Measurements from ENCODE around the gene PABPN1L. TPM values are rescaled to one million over a fixed set of nuclear protein-coding genes. Genes with fewer than 3 reads are reported as not detected.

PABPN1L gene
- total and polyA plus RNA-seq, 7 donors = 0.15 TPM; not detected in 6

DNA sequence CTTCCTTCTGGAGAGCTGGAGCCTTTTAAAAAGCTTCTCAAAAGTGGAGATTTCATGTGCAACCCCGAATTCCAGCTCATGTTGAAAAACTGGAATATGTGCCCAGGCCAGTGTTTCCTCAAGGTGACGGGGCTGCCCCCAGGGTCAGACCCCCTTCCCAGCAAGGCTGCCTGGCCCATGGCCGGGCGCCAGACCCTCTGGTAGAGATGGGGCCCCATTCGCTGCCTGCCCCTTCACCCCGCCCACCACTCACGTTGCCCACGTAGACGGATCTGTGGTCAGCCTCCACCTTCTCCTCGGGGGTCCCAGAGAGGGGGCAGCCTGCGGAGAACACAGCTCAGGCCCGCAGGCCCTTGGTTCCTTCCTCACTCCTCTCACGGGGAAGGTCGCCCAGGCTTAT is 1.1 kb downstream of the PABPN1L start:
- H3K27ac ChIP-seq = no peak overlapping the region
- no peak overlapping the region for H3K4me3 ChIP-seq
- TF ChIP-seq, protein P1, sequence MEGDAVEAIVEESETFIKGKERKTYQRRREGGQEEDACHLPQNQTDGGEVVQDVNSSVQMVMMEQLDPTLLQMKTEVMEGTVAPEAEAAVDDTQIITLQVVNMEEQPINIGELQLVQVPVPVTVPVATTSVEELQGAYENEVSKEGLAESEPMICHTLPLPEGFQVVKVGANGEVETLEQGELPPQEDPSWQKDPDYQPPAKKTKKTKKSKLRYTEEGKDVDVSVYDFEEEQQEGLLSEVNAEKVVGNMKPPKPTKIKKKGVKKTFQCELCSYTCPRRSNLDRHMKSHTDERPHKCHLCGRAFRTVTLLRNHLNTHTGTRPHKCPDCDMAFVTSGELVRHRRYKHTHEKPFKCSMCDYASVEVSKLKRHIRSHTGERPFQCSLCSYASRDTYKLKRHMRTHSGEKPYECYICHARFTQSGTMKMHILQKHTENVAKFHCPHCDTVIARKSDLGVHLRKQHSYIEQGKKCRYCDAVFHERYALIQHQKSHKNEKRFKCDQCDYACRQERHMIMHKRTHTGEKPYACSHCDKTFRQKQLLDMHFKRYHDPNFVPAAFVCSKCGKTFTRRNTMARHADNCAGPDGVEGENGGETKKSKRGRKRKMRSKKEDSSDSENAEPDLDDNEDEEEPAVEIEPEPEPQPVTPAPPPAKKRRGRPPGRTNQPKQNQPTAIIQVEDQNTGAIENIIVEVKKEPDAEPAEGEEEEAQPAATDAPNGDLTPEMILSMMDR (IDR thresholded peaks at IDR 0.05) = no peak
- TF ChIP-seq POLR2AphosphoS5 (IDR thresholded peaks at IDR 0.05) (no peak), POLR2A (IDR thresholded peaks at IDR 0.05) (no peak), EP300 (IDR thresholded peaks at IDR 0.05) (no peak)
- no peak for DNase-seq
- intact Hi-C loops (cut with DNase I) = no loop called here
- peaks cover 0 to 13% (median 0%) of the 10 kb centered on the region in 3 donors for H3K27me3 ChIP-seq
- peaks cover 10 to 28% (median 18%) of the 10 kb centered on the region in 4 donors for H3K36me3 ChIP-seq
- 75 to 85% methylated on average over 14 of the region's 14 CpGs for WGBS, 2 donors
- H3K4me1 ChIP-seq = no peaks in the 10 kb centered on the region
- no peaks in the 10 kb centered on the region for H3K9me3 ChIP-seq

GRCh38 chr16:88864521-88864920 is 1.9 kb downstream of the PABPN1L start:
- WGBS, 2 donors = 78 to 86% methylated on average over 18 of the region's 18 CpGs
- no peaks in the 10 kb centered on the region for H3K4me1 ChIP-seq
- DNase-seq = no peak
- peaks cover 18 to 36% (median 25%) of the 10 kb centered on the region in 4 donors for H3K36me3 ChIP-seq
- intact Hi-C loops (cut with DNase I) = no loop called here
- H3K27me3 ChIP-seq = peaks cover 0 to 7% (median 0%) of the 10 kb centered on the region in 3 donors
- H3K9me3 ChIP-seq = no peaks in the 10 kb centered on the region
- H3K27ac ChIP-seq = no peak overlapping the region
- no peak for TF ChIP-seq EP300 (IDR thresholded peaks at IDR 0.05)
- no peak for TF ChIP-seq POLR2A (IDR thresholded peaks at IDR 0.05)
- TF ChIP-seq, protein P1 (IDR thresholded peaks at IDR 0.05) = no peak
- no peak for TF ChIP-seq POLR2AphosphoS5 (IDR thresholded peaks at IDR 0.05)
- H3K4me3 ChIP-seq = no peak overlapping the region

DNA sequence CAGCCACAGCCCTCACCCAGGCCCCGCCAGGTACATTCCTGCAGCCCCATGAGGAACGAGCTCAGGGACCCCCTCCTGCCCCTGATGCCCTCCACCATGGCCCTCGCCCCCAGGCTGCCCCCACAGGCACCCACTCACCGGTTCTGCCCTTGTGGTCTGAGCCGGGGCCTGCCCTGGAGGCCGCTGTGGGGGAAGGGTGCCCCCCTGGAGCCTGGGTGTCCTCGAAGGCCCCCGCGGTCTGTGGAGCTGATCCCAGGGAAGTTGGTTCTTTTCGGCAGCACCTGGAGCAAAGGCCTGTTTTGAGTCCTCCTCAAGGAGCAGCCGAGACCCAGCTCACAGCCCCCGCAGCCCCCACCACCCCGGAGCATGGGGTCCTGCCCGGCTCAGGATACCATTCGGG is 2.4 kb downstream of the PABPN1L start:
- no peaks in the 10 kb centered on the region for H3K9me3 ChIP-seq
- no peak overlapping the region for H3K27ac ChIP-seq
- intact Hi-C loops (cut with DNase I) = no loop called here
- TF ChIP-seq POLR2AphosphoS5 (IDR thresholded peaks at IDR 0.05) (no peak), POLR2A (IDR thresholded peaks at IDR 0.05) (no peak), EP300 (IDR thresholded peaks at IDR 0.05) (no peak)
- TF ChIP-seq, protein P1 (IDR thresholded peaks at IDR 0.05) = no peak
- WGBS, 2 donors = 79 to 88% methylated on average over 15 of the region's 15 CpGs
- H3K4me3 ChIP-seq = no peak overlapping the region
- H3K36me3 ChIP-seq = peaks cover 20 to 40% (median 26%) of the 10 kb centered on the region in 4 donors
- H3K27me3 ChIP-seq = peaks cover 0 to 3% (median 0%) of the 10 kb centered on the region in 3 donors
- no peaks in the 10 kb centered on the region for H3K4me1 ChIP-seq
- DNase-seq = no peak

DNA sequence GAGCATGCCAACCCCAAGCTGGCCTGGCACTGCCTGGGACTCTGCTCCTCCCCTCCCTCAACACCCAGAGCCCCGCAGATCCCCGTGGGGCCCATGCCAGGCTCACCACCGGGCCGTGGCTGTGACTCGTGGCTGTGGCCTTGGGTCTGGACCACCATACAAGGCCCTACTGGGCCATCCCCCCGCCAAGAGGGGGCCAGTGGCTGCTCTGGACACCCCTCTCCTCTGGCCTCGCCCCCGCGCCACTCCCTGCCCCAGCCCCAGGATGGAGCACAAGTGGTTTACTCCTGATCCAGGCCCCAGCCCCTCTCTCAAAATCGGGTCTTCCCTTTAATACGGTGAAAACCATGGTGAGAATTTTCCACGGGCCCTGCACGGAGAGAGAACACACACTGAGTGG is 3.0 kb downstream of the PABPN1L start:
- Histone ChIP-seq H3K4me3 (no peak overlapping the region), H3K4me1 (peaks cover 0 to 4% (median under 1%) of the 10 kb centered on the region in 4 donors), H3K27ac (no peak overlapping the region), H3K9me3 (no peaks in the 10 kb centered on the region), H3K27me3 (no peaks in the 10 kb centered on the region), H3K36me3 (peaks cover 20 to 44% (median 26%) of the 10 kb centered on the region in 4 donors)
- WGBS, 2 donors = 84 to 91% methylated on average over 13 of the region's 13 CpGs
- DNase-seq = no peak
- intact Hi-C loops (cut with DNase I) = no loop called here
- TF ChIP-seq POLR2A (IDR thresholded peaks at IDR 0.05) = no peak
- TF ChIP-seq, protein P1 (IDR thresholded peaks at IDR 0.05) = no peak
- no peak for TF ChIP-seq EP300 (IDR thresholded peaks at IDR 0.05)
- TF ChIP-seq POLR2AphosphoS5 (IDR thresholded peaks at IDR 0.05) = no peak

DNA sequence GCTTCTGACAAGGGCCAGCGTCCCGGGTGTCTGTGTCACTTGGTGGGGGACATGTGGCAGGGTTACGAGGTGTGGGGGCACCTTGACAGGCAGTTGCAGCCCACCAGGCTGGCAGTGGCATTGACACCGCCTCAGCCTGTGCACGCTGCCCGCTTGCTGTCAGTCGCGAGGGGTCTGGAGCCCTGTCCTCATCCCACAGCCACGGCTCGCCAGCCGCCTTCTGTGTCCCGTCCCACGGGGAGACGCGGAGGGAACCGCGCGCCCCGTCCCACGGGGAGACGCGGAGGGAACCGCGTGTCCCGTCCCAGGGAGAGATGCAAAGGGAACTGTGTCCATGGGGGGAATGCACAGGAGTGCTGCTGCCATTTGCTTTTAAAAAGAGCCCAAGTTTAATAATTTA is 3.5 kb downstream of the PABPN1L start:
- WGBS, 2 donors = 92% methylated on average over 25 of the region's 25 CpGs
- Histone ChIP-seq H3K4me1 (peaks cover 0 to 9% (median 5%) of the 10 kb centered on the region in 4 donors), H3K9me3 (no peaks in the 10 kb centered on the region), H3K4me3 (no peak overlapping the region), H3K36me3 (peaks cover 20 to 44% (median 26%) of the 10 kb centered on the region in 4 donors), H3K27ac (no peak overlapping the region), H3K27me3 (no peaks in the 10 kb centered on the region)
- TF ChIP-seq POLR2AphosphoS5 (IDR thresholded peaks at IDR 0.05) = no peak
- TF ChIP-seq, protein P1 (IDR thresholded peaks at IDR 0.05) = no peak
- TF ChIP-seq EP300 (IDR thresholded peaks at IDR 0.05) = no peak
- no peak for TF ChIP-seq POLR2A (IDR thresholded peaks at IDR 0.05)
- intact Hi-C loops (cut with DNase I) = no loop called here
- DNase-seq = no peak

Measured in sigmoid colon (tissue), 7 donors.